ENCODE data around the gene CLPSL1.

DNA sequence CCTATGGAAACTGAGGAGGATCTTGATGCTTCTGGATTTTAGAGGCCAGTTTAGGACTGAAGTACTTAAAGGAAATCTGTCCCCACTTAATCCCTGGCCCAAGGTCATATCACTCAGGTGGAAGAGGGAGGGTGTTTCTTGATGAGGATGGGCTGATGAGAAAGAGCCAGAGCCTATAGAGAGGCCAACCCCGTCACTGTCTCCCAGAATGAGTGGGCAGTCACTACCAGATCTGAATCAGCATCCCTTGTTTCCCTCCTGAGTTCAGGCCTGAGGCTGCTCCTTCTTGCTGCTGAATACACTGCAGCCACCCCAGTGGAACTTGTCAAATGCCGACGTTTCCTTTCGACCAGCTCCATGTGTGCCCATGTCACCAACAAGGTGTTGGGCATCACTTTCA is 29.2 kb upstream of the CLPSL1 start:
- no peak for TF ChIP-seq POLR2A (IDR thresholded peaks at IDR 0.05; ENCODE audit: low read depth, low read length)
- TF ChIP-seq, protein P1, sequence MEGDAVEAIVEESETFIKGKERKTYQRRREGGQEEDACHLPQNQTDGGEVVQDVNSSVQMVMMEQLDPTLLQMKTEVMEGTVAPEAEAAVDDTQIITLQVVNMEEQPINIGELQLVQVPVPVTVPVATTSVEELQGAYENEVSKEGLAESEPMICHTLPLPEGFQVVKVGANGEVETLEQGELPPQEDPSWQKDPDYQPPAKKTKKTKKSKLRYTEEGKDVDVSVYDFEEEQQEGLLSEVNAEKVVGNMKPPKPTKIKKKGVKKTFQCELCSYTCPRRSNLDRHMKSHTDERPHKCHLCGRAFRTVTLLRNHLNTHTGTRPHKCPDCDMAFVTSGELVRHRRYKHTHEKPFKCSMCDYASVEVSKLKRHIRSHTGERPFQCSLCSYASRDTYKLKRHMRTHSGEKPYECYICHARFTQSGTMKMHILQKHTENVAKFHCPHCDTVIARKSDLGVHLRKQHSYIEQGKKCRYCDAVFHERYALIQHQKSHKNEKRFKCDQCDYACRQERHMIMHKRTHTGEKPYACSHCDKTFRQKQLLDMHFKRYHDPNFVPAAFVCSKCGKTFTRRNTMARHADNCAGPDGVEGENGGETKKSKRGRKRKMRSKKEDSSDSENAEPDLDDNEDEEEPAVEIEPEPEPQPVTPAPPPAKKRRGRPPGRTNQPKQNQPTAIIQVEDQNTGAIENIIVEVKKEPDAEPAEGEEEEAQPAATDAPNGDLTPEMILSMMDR (conservative IDR thresholded peaks at IDR 0.05; ENCODE audit: low read depth, low read length) = no peak
- TF ChIP-seq, protein P2, sequence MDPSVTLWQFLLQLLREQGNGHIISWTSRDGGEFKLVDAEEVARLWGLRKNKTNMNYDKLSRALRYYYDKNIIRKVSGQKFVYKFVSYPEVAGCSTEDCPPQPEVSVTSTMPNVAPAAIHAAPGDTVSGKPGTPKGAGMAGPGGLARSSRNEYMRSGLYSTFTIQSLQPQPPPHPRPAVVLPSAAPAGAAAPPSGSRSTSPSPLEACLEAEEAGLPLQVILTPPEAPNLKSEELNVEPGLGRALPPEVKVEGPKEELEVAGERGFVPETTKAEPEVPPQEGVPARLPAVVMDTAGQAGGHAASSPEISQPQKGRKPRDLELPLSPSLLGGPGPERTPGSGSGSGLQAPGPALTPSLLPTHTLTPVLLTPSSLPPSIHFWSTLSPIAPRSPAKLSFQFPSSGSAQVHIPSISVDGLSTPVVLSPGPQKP (IDR thresholded peaks at IDR 0.05; ENCODE audit: borderline replicate concordance, low read depth, low read length) = no peak
- TF ChIP-seq, protein P3, sequence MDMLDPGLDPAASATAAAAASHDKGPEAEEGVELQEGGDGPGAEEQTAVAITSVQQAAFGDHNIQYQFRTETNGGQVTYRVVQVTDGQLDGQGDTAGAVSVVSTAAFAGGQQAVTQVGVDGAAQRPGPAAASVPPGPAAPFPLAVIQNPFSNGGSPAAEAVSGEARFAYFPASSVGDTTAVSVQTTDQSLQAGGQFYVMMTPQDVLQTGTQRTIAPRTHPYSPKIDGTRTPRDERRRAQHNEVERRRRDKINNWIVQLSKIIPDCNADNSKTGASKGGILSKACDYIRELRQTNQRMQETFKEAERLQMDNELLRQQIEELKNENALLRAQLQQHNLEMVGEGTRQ (IDR thresholded peaks at IDR 0.05; ENCODE audit: low read depth, low read length) = no peak
- TF ChIP-seq MXI1 (IDR thresholded peaks at IDR 0.05; ENCODE audit: borderline replicate concordance, low read depth, low read length) = no peak
- no peak for TF ChIP-seq BHLHE40 (IDR thresholded peaks at IDR 0.05; ENCODE audit: low read depth, low read length)
- no peak for TF ChIP-seq RFX5 (IDR thresholded peaks at IDR 0.05; ENCODE audit: low read depth, low read length)
- TF ChIP-seq FOS (IDR thresholded peaks at IDR 0.05; ENCODE audit: low read depth, low read length) = no peak
- TF ChIP-seq CEBPB (IDR thresholded peaks at IDR 0.05; ENCODE audit: low read depth, low read length) = no peak
- TF ChIP-seq NFE2L2 (IDR thresholded peaks at IDR 0.05; ENCODE audit: low read depth, low read length) = no peak
- no peak for TF ChIP-seq RAD21 (IDR thresholded peaks at IDR 0.05; ENCODE audit: low read length)
